ENCODE measurements around the gene TBX1.

TBX1 gene

GRCh38 chr22:19753996-19754700 lies 6.4 kb upstream of the TBX1 start:
- no peak for DNase-seq

- DNase-seq, result no peak
Measured at GRCh38 chr22:19754701-19755144, 5.9 kb upstream of the TBX1 start.

- DNase-seq, result no peak
Measured at GRCh38 chr22:19755145-19755710, 5.3 kb upstream of the TBX1 start.

DNA sequence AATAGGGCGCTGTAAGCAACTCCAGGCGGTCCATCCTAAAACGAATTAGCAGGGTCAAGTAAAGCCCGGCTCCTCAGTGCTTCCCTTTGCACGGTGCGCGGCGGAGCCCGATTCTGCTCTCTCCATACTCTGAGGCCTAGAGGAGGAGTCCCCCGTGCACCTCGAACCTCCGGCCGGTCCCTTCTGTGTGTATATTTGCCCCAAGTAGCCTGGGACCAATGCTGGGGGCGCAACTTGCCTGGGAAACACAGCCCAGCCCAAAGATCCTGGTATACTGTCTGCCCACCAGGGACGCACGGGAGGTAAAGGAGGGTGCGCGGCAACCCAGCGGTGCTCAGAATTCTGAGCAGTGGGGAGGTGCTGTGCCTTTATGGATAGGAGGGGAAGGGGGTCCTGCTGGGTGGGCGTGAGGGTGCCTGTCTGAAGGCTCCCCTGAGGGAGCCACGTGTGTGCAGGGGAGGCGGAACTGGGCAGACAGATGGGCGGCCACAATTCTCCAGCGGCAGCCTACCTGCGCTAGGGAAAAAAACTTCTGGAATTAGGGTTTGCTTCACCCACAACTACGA lies 4.8 kb upstream of the TBX1 start:
- no peak for DNase-seq

DNA sequence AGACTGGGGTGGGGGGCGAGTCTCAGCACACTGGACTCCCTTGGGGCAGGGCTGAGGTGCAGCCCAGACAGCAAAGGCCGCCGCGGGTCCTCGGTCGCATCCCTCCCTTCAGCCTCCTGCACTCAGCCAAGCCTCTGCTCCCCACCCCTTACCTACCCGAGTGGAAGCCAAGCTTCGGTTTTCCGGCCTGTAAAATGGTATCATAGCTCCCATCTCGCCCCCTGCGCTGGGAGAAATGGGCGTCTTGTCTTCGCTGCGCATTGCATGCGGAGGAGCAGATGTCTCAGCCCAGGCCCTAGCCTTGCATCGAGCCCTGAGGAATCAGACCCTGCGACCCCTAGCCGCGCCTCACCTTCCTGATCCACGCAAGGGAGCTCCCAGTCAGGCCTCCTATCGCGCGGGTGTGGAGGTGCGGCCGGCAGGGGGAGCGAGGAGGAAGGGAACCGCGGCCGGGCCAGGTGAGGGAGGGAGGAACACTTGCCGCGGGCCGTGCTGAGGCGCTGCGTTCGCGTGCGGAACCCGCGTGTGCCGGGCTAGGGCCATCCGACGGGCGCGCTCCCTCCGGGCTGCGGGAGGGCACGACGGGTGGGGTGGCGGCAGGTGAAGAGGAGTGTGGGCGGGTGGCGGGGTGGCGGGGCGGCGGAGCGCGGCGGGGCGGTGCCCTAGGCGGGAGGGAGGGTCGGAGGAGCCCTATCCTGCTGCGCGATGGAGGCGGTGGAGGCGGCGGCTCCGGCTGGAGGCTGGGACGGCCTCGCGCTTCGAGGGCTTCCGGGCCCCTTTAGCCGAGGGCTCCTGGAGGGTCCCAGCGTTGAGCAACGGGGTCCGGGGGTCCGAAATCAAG lies 4.1 kb upstream of the TBX1 start:
- DNase-seq, result peak; percentile 59

GRCh38 chr22:19757140-19757984 lies 3.2 kb upstream of the TBX1 start:
- DNase-seq, result no peak

- no peak for DNase-seq
Measured at GRCh38 chr22:19757985-19758895, 2.3 kb upstream of the TBX1 start.

DNA sequence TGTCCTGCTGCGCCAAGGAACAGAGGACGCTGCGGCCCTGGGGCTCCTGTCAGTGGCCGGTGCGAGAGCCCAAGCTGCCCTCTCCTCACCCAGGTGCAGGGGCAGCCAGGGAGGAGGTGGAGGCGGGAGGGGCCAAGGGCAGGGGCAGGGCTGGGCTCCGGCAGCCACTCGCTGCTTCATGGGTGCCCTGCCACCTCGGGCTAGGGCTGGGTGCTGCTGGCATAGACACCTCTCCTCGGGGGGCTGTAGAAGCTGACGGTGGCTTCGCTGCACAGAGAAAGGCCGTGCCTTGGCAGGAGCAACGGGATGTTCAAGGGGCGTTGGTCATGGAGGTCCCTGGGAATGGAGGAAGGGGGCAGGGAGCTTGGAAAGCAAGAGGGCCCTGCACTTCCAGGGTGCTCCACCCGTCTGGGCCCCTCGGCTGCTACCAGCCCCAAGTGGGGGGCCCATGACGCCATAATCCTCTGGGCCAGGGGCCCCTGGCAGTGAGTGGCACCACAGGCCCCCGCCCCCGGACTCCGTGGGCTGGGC lies 1.6 kb upstream of the TBX1 start:
- no peak for DNase-seq

GRCh38 chr22:19759427-19760057 lies 1.0 kb upstream of the TBX1 start:
- no peak for DNase-seq

DNA sequence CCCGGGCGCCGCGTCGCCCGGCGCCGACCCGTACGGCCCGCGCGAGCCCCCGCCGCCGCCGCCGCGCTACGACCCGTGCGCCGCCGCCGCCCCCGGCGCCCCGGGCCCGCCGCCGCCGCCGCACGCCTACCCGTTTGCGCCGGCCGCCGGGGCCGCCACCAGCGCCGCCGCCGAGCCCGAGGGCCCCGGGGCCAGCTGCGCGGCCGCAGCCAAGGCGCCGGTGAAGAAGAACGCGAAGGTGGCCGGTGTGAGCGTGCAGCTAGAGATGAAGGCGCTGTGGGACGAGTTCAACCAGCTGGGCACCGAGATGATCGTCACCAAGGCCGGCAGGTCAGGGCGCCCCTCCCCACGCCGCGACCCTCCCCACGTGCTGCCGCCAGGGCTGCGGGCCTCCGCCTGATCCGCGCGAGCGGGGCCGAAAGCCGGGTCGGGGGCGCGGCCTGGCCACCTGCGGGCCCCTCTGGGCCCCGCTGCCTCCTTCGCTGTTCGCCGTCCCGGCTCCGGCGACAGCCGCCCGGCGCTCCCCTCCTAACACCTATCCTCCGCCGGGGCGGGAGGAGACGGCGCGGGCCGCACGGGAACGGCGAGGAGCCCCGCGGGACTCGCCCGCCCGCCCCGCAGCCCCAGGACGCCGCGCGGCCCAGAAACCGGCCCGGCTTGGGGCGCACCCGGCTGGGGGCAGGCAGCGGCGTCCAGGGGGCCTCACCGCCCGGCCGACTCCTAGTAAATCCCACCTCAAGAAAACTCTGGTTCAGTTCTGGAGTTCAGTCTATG lies 560 bp downstream of the TBX1 start:
- DNase-seq, result no peak

- no peak for DNase-seq
Measured at GRCh38 chr22:19761725-19762567, 1.4 kb downstream of the TBX1 start.

GRCh38 chr22:19762568-19763457 lies 2.2 kb downstream of the TBX1 start:
- no peak for DNase-seq

- DNase-seq, result no peak
Measured at GRCh38 chr22:19763458-19764298, 3.1 kb downstream of the TBX1 start.

DNA sequence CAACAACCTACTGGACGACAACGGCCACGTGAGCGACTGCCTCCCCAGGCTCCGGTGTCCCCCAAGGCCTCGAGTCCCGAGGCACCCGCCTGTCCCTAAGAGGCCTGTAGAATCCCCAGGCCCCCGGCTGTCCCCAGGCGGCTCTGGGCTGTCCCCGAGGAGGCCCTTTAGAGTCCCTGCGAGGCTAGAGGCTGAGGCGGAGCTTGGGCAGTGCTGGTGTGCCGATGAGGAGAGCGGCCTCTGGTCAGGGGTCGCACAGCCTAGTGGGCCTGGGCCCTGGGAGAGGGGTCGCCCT lies 3.7 kb downstream of the TBX1 start:
- DNase-seq, result no peak

GRCh38 chr22:19764636-19765476 lies 4.3 kb downstream of the TBX1 start:
- no peak for DNase-seq
